ENCODE results near the gene PAFAH2. TPM values are rescaled to one million over a fixed set of nuclear protein-coding genes. Genes with fewer than 3 reads are reported as not detected.

Gene PAFAH2
- total and polyA plus RNA-seq, 2 of the 8 experiments (the other 6 are each of a cell fraction or from before 2014, with no cell fraction given): 7.7 to 9.3 TPM

DNA sequence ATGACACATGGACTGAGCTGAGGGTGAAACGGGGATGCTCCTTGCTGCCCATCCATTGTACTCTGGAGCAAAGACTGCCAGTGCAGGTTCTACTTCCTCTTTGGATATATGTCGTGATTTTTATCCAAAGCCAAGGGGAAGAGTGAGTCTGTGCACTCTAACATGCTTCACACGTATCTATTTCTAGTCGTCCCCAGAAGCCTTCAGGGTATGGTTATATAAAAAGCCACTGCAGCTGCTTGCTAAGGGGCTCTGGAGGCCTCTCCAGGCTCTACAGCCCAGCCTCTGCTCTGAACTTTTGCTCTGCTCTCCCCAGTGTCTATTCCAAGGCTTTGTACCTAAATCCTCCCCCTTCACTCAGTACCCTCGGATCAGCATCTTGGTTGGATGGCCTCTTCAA, 20.1 kb downstream of the PAFAH2 start:
- Histone ChIP-seq H2BK15ac (ENCODE audit: low read length) (no peak overlapping the region), H3K4me3 (ENCODE audit: extremely low read depth in 1 of 4, insufficient read depth in 2 of 4, low read depth in 3 of 4, low read length in 4 of 4) (no peak overlapping the region), H4K8ac (ENCODE audit: extremely low read depth, insufficient read depth, low read length) (no peak overlapping the region), H3K56ac (replicated peaks; ENCODE audit: insufficient read length, low read depth, low read length) (no peak overlapping the region), H4K5ac (ENCODE audit: insufficient read length, low read depth, low read length) (no peak overlapping the region), H3K79me1 (ENCODE audit: low read depth, low read length) (no peaks in the 10 kb centered on the region), H2BK120ac (replicated peaks; ENCODE audit: low read depth, low read length) (no peak overlapping the region), H2BK12ac (ENCODE audit: low read depth, low read length) (no peak overlapping the region), H3K27ac (ENCODE audit: low read depth, low read length) (no peak overlapping the region), H3K23ac (ENCODE audit: insufficient read length) (no peak overlapping the region), H3K27me3 (replicated peaks in 1 of 4; ENCODE audit: control insufficient read depth in 3 of 4, extremely low read depth in 1 of 4, insufficient read depth in 3 of 4, low read length in 3 of 4) (no peaks in the 10 kb centered on the region), H3K9ac (replicated peaks in 1 of 4; ENCODE audit: extremely low read depth in 1 of 4, low read depth in 3 of 4, low read length in 3 of 4) (no peak overlapping the region), H3K4ac (replicated peaks; ENCODE audit: insufficient read length, low read depth, low read length) (no peak overlapping the region), H3K79me2 (ENCODE audit: control insufficient read depth in 1 of 2, insufficient read depth in 2 of 2, low read length in 2 of 2) (no peaks in the 10 kb centered on the region), H3K4me1 (replicated peaks in 1 of 4; ENCODE audit: control insufficient read depth in 3 of 4, insufficient read depth in 4 of 4, low read length in 3 of 4) (no peaks in the 10 kb centered on the region), H3K23me2 (ENCODE audit: low read depth, low read length) (no peaks in the 10 kb centered on the region), H2BK5ac (ENCODE audit: low read depth, low read length) (no peak overlapping the region), H2BK20ac (ENCODE audit: low read length) (no peak overlapping the region), H4K91ac (replicated peaks; ENCODE audit: insufficient read length, low read length) (no peak overlapping the region), H3K36me3 (ENCODE audit: control insufficient read depth in 2 of 4, insufficient read depth in 4 of 4, low read length in 3 of 4) (peaks cover 0 to 32% (median 16%) of the 10 kb centered on the region in 4 experiments; a peak in 6 of 8 replicates), H3K4me2 (ENCODE audit: insufficient read depth in 1 of 2, low read depth in 2 of 2, low read length in 2 of 2) (no peak overlapping the region), H2AFZ (ENCODE audit: low read length) (no peak overlapping the region), H4K20me1 (replicated peaks in 1 of 2; ENCODE audit: control insufficient read depth in 1 of 2, insufficient read depth in 2 of 2, low read length in 2 of 2) (peaks cover 0 to 1% of the 10 kb centered on the region in 2 experiments), H2AK5ac (ENCODE audit: low read depth, low read length) (no peak overlapping the region), H3K14ac (ENCODE audit: insufficient read length) (no peak overlapping the region), H3K18ac (ENCODE audit: extremely low read depth, low read length) (no peak overlapping the region), H3K9me3 (ENCODE audit: insufficient read depth in 2 of 2, low read depth in 1 of 2, low read length in 1 of 2) (no peaks in the 10 kb centered on the region)
- ChIA-PET POLR2A (ENCODE audit: partially characterized antibody) (interaction anchor here (1.2 kb wide), 1 partner anchor 15 kb away, joined by 4 read pairs; no protein-coding TSS in a partner anchor), CTCF (ENCODE audit: partially characterized antibody) (interaction anchor here (0.6 to 1.4 kb wide), 4 partner anchors 16 to 1206 kb away, joined by 3 to 4 read pairs (median 4); no protein-coding TSS in a partner anchor)
- 80% methylated on average over 5 of the region's 5 CpGs; no CpG with 5 or more reads in 1 of the 2 experiments for WGBS, 2 experiments (ENCODE audit: extremely low coverage in 1 of 2, insufficient coverage in 1 of 2, insufficient read length in 1 of 2, insufficient replicate concordance in 2 of 2, low coverage in 1 of 2, low lambda C conversion rate in 2 of 2, missing lambda C conversion rate in 1 of 2)
- TF ChIP-seq CBX8 (IDR thresholded peaks at IDR 0.05; ENCODE audit: borderline replicate concordance, low read depth, low read length): no peak
- TF ChIP-seq GTF2F1 (IDR thresholded peaks at IDR 0.05; ENCODE audit: borderline replicate concordance, low read depth, low read length): no peak
- no peak for TF ChIP-seq NRF1 (IDR thresholded peaks at IDR 0.05; ENCODE audit: low read depth, low read length)
- no peak for TF ChIP-seq CBX5 (IDR thresholded peaks at IDR 0.05; ENCODE audit: low read depth, low read length)
- DNase-seq (ENCODE audit: low read depth in 1 of 2, low spot score in 2 of 2) (no peak), FAIRE-seq (no peak)

Data from H1 (cell line).